Colon (tissue), 2 donors: ENCODE results near the gene LLGL2.

ENCODE experiments used
- FAIRE-seq: peaks from 2 replicates; lab custom pipeline; 2012; peaks lifted over from hg19 to GRCh38; lab: Jason Lieb, UNC
- donor health status: control.
- donor health status: control.

Gene LLGL2

DNA sequence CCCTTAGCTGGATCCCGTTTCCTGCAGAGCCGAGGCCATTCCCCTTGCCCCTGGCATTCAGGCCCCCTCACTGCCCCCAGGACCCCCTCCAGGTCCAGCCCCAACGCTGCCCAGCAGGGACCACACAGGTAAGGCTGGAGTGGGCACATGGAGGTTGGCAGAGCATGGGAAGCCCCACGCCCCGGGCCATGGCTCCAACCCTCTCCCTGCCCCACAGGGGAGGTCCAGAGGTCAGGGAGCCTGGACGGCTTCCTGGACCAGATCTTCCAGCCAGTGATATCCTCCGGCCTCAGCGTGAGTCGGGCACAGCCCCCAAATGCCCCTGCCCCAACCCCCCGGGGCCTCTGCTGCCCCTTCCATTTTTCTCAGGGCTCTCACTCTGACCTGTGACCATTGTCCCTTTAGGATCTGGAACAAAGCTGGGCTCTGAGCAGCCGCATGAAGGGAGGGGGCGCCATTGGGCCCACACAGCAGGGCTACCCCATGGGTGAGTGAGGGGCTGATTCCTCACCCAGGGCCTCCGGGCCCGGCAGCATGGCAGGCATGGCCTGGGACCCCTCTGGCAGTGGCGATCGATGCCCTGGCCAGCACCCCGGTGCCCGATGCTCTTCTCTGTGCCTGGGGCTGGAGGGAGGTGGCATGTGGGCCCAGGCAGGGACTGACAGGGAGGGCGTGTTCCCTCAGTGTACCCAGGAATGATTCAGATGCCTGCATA is 89.2 kb downstream of the LLGL2 start:
- no peak for FAIRE-seq

DNA sequence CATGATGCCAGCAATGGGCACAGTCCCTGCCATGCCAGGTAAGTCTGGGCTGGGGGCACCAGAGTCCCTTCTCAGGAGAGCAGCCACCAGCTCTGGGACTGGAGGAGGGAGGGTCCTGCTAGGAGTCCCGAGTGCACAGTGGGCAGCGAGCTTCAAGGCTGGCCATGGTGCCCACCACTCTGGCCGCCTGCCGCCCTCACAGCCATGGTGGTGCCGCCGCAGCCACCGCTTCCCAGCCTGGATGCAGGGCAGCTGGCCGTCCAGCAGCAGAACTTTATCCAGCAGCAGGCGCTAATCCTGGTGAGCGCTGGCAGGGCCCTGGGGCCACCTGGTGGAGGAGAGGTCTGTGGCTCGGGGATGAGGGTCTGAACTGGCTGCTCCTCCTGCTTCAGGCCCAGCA is 89.8 kb downstream of the LLGL2 start:
- no peak for FAIRE-seq

DNA sequence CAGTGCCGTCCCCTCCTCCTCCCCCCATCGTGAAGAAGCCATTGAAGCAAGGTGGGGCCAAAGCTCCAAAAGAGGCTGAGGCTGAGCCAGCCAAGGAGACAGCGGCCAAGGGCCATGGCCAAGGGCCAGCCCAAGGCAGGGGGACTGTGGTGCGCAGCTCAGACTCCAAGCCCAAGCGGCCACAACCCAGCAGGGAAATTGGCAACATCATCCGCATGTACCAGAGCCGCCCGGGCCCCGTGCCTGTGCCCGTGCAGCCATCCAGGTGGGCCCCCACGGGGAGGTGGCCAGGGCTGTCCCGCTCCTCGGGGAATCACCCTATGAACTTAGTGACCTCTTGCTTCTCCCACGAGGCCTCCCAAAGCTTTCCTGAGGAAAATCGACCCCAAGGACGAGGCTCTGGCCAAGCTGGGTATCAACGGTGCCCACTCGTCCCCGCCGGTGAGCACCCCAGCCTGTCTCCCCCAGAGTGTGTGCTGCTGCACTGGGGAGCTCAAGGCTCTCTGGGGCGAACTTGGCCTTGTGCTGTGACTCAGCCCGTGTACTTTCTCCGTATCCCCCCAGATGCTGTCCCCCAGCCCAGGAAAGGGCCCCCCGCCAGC is 91.1 kb downstream of the LLGL2 start:
- FAIRE-seq: no peak

DNA sequence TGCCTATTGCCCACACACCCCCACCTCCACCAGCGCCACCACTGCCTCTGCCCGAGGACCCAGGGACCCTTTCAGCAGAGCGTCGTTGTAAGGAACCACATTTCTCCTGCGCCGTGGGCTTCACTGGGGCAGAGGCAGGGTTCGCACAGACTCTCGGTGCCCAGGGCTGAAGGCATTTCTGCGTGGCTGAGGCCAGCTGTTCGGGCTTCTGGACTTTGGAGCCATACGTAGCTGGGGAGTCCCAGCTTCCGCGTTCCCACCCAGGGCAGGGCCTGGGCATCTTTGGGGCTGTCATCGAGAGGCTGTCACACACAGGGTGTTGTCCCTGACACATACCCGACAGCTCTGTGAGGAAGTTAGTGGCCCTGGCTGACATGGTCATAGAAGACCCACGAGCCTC is 91.7 kb downstream of the LLGL2 start:
- no peak for FAIRE-seq

DNA sequence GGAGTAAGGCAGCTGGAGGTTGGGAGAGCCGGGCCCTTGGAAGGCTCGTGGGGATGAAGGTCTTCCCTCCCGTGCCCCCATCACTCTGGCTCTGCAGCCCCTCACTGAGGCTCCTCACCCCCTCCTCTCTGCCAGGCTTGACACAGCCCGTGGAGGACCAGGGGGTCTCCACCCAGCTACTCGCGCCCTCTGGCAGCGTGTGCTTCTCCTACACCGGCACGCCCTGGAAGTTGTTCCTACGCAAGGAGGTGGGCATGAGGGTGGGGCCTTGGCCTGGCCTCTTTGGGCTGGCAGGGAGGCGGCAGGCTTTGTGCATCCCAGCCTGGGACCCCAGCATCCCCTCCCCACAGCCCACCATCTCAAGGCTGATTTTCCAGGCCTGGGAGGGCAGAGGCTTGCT is 92.2 kb downstream of the LLGL2 start:
- FAIRE-seq: no peak

DNA sequence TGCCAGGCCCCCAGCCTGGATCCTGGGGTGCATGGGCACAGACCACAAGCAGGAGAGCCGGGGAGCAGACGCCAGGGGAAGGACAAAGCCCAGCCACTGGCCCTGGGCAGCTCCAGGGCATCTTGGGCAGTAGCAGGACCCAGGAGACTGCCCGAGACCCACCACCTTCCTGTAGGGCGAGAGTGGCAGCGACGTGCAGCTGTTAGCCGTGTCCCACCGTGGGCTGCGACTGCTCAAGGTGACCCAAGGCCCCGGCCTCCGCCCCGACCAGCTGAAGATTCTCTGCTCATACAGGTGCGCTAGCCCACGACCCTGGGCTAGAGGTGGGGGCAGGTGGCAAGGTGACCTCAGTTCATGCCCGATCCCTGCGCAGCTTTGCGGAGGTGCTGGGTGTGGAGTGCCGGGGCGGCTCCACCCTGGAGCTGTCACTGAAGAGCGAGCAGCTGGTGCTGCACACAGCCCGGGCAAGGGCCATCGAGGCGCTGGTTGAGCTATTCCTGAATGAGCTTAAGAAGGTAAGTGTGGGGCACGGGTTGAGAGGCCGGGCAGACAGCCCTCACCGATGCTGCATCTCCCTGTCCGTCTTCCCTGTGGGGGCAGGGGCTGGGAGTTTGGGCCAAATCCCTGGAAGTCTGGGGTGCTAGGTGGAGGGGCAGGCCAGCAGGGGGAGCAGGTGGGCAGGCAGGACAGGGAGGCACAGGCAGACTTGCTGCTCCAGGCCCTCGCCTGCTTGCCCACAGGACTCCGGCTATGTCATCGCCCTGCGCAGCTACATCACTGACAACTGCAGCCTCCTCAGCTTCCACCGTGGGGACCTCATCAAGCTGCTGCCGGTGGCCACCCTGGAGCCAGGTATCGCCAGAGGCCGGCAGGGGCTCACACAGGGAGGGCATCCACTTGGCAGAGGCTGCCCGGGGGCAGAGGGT is 94.3 kb downstream of the LLGL2 start:
- no peak for FAIRE-seq

DNA sequence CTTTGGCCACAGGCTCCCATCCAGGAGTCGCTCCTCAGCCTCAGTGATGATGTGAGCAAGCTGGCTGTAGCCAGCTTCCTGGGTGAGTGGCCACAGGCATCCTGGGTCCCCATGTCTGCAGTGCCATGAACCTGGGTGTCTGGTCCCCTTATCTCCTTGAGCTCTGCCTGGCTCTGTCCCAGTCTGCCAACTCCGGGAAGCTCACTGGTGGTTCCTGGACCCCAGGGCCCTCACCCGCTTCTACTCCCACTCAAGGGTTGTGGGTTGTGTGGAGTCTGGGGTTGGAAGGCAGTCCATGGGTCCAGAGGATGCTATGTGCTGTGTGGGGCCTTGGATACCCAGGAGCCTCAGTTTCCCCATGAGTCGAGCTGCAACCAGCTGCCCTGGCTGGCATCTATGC is 96.0 kb downstream of the LLGL2 start:
- FAIRE-seq: no peak

DNA sequence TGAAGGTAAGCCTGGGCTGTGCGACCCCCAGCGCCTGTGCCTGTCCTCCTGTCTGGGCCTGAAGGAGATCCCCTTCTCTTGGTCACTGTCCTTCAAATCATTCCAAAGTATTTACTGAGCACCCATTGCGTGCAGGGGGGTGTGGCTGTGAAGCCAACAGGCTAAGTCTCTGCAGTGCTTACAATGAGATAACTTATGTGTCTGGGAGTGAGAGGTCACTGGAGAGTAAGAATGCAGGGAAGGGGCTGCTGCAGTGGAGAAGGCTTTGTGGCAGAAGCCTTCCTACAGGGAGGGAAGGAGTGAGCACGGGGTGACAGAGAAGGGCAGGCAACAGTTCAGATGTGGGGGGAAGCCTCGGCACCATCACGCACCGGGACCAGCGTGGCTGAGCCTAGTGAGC is 96.6 kb downstream of the LLGL2 start:
- FAIRE-seq: no peak

DNA sequence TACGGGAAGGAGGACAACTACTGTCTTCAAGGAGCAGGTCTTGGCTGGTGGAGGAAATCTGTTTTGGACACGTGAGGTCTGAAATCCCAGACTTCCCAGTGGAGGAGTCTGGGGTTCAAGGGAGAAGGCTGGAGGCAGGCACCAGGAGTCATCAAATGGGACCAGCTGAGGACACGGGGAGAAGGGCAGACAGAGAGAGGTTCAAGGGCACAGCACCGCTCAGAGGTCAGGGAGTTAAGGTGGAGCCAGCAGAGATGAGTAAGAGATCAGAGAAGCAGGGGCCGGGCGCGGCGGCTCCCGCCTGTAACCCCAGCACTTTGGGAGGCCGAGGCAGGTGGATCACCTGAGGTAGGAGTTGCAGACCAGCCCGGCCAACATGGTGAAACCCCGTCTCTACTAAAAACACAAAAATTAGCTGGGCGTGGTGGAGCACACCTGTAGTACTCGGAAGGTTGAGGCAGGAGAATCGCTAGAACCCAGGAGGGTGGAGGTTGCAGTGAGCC is 97.3 kb downstream of the LLGL2 start:
- FAIRE-seq: no peak

DNA sequence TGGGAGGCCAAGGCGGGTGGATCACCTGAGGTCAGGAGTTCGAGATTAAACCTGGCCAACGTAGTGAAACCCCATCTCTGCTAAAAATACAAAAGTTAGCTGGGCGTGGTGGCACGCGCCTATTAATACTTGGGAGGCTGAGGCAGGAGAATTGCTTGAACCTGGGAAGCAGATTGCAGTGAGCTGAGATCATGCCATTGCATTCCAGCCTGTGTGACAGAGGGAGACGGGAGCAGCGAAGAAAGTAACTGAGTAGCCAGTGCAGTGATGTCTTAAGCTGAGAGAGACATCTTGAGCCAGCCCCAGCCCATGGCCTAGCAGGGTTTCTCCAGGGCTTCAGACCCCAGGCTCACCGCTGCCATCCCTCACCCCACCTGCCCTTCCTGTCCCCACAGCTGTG is 97.9 kb downstream of the LLGL2 start:
- FAIRE-seq: no peak

DNA sequence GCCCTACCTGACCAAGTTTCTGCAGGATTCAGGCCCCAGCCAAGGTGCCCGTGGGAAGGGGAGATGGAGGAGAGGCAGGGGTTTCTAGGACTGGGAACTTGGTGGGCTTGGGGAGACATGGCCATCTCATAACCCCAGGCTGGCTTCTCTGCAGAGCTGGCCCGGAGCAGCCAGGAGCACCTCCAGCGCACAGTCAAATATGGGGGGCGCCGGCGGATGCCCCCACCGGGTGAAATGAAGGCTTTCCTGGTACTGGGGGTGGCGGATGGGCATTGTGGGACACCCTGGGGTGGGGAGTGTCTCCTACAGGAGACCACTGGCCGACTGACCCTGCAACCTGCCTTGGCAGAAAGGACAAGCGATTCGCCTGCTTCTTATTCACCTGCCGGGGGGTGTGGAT is 98.5 kb downstream of the LLGL2 start:
- no peak for FAIRE-seq
